ENCODE results near the gene CA4. TPM values are rescaled to one million over a fixed set of nuclear protein-coding genes. Genes with fewer than 3 reads are reported as not detected.
A peak's percentile ranks its signal among the peaks of the same experiment; 100 is the strongest.
"Not testable (repeated sequence)": the region's sequence is repeated elsewhere in the genome, so short reads cannot be mapped to it uniquely, and the experiment has no call there.

CA4 gene
- total RNA-seq, 1 donor from 2014 or later = 73.1 TPM

GRCh38 chr17:60107526-60108257, 42.1 kb upstream of the CA4 start:
- Histone ChIP-seq H3K36me3 (no peaks in the 10 kb centered on the region), H3K4me1 (no peaks in the 10 kb centered on the region), H3K4me3 (no peak overlapping the region), H3K9me3 (no peaks in the 10 kb centered on the region), H3K27me3 (no peaks in the 10 kb centered on the region), H3K27ac (no peak overlapping the region)
- ATAC-seq = peak; percentile 81
- no peak for TF ChIP-seq CTCF (IDR thresholded peaks at IDR 0.05)
- DNase-seq = no peak
- intact Hi-C loops (cut with DNase I) = no loop called here

- H3K9me3 ChIP-seq; H3K27me3 ChIP-seq; H3K36me3 ChIP-seq; ATAC-seq; intact Hi-C loops (cut with DNase I); H3K4me3 ChIP-seq; H3K4me1 ChIP-seq; H3K27ac ChIP-seq; DNase-seq: not testable (repeated sequence)
Measured at GRCh38 chr17:60108309-60108708, 41.5 kb upstream of the CA4 start.

DNA sequence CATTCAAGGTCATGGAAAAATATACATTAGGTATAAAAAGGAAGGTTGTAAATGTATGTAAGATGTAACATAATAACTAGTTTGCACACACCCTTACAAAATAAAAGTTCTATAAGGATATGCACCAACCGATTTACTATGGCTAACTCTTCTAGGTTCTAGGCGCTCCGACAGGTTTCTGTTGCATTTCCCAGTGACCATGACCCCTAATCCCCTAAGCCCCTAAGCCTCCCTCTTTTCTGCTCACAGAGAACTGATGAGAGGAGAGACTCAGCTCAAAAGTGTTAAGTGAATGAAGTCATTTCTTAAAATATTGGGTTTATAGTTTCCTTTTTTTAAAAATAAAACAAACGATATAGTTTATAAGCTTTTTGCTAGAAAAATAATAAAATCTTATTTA, 41.1 kb upstream of the CA4 start:
- DNase-seq = no peak
- no peak for TF ChIP-seq CTCF (IDR thresholded peaks at IDR 0.05)
- ATAC-seq = no peak
- no peaks in the 10 kb centered on the region for H3K9me3 ChIP-seq
- intact Hi-C loops (cut with DNase I) = no loop called here
- H3K4me3 ChIP-seq = no peak overlapping the region
- no peaks in the 10 kb centered on the region for H3K27me3 ChIP-seq
- H3K27ac ChIP-seq = no peak overlapping the region
- no peaks in the 10 kb centered on the region for H3K4me1 ChIP-seq
- H3K36me3 ChIP-seq = no peaks in the 10 kb centered on the region

GRCh38 chr17:60109161-60109560, 40.6 kb upstream of the CA4 start:
- H3K27ac ChIP-seq = no peak overlapping the region
- no peak for TF ChIP-seq CTCF (IDR thresholded peaks at IDR 0.05)
- no peak overlapping the region for H3K4me3 ChIP-seq
- DNase-seq = no peak
- no peaks in the 10 kb centered on the region for H3K27me3 ChIP-seq
- intact Hi-C loops (cut with DNase I) = no loop called here
- H3K36me3 ChIP-seq = no peaks in the 10 kb centered on the region
- no peaks in the 10 kb centered on the region for H3K9me3 ChIP-seq
- no peak for ATAC-seq
- H3K4me1 ChIP-seq = no peaks in the 10 kb centered on the region

- intact Hi-C loops (cut with DNase I) = no loop called here
- Histone ChIP-seq H3K36me3 (no peaks in the 10 kb centered on the region), H3K4me3 (no peak overlapping the region), H3K27ac (no peak overlapping the region), H3K9me3 (no peaks in the 10 kb centered on the region), H3K27me3 (no peaks in the 10 kb centered on the region), H3K4me1 (no peaks in the 10 kb centered on the region)
- ATAC-seq = no peak
- no peak for DNase-seq
- TF ChIP-seq CTCF (IDR thresholded peaks at IDR 0.05) = no peak
Measured at GRCh38 chr17:60110586-60110985, 39.2 kb upstream of the CA4 start.

GRCh38 chr17:60111661-60112060, 38.1 kb upstream of the CA4 start:
- H3K4me1 ChIP-seq; H3K9me3 ChIP-seq; H3K27ac ChIP-seq; DNase-seq; H3K36me3 ChIP-seq; intact Hi-C loops (cut with DNase I); H3K27me3 ChIP-seq; H3K4me3 ChIP-seq: not testable (repeated sequence)
- TF ChIP-seq CTCF (IDR thresholded peaks at IDR 0.05) = peak; percentile 14
- ATAC-seq = peak; percentile 77

DNA sequence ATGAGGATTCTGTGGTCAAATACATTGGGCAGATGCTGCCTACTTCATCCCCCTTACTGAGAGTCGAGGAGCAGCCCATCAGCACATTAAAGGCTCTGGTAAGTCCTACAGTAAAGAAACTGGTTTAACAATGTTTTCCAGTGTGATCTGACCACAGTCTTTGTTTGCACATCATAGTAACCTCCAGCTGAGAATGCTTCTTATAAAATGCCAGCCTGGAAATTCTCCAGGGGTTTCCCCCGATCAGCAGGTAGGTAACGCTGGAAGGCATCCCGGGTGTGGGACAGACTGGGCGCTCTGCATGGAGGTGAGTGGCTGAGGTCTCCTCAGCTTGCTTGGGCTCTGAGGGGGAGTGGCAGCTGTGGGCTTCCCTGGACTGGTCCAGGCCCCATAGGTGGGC, 34.4 kb upstream of the CA4 start:
- ATAC-seq; intact Hi-C loops (cut with DNase I); H3K27me3 ChIP-seq; H3K36me3 ChIP-seq; H3K4me1 ChIP-seq; DNase-seq; H3K9me3 ChIP-seq; H3K27ac ChIP-seq; H3K4me3 ChIP-seq: not testable (repeated sequence)

DNA sequence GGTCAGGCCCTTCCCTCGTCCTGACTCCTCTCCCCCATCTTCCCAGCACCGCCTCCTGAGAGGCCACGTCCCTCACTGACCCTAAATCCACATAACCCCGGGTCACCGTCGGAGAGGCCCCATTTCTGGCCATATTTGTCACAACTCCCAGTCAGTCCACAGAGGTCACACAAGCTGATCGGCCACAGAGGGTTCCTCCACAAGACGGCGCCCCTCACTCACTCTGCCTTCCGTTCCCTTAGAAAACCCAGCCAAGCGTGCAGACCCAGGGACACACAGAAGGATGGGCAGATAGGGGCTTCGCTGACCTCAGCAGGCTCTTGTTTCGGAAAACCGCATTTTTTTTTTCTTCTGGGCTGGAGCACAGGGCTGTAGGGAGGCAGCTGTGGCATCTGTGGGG, 33.6 kb upstream of the CA4 start:
- ATAC-seq; intact Hi-C loops (cut with DNase I); H3K36me3 ChIP-seq; H3K27me3 ChIP-seq; H3K27ac ChIP-seq; DNase-seq; H3K4me1 ChIP-seq; H3K4me3 ChIP-seq; H3K9me3 ChIP-seq: not testable (repeated sequence)

DNA sequence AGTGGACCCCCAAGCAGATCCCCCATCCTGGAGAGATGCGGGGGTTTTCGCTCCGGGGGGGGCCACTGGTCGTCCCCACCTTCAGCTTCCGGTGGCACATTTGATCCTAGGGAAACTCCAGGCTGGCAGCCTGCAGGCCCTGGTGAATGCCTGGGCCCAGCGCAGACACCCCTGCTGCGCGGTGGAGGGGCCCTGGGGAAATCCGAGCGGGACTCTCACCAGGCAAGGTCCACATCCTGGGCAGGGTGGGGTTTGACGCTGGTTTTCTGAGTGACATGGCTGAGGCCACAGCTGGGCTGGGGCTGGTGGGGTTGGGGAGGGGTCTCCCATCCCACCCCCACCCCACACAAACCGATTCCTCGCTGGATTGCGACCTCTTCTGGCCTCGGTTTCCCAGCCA, 30.6 kb upstream of the CA4 start:
- ATAC-seq, DNase-seq: not testable (repeated sequence)

More for the DNA sequence above, 30.6 kb upstream of the CA4 start:
- H3K4me1 ChIP-seq; H3K36me3 ChIP-seq; H3K4me3 ChIP-seq; H3K27ac ChIP-seq; H3K9me3 ChIP-seq; H3K27me3 ChIP-seq; intact Hi-C loops (cut with DNase I): not testable (repeated sequence)

All from upper lobe of right lung (tissue), 1 donor.